GM12865 (cell line): ENCODE results near the gene PTPRE.

ENCODE experiments used
- DNase-seq: peaks from one replicate; pipeline ENCODE4 v3.0.0; 2010; ENCODE audit warnings: low read depth
- H3K4me3 ChIP-seq: 2 replicates; pipeline ENCODE4 v1.5.1; 2011; ENCODE audit warnings: mild to moderate bottlenecking, low read depth, low read length, control low read depth
- CTCF ChIP-seq: IDR thresholded peaks from 2 replicates; pipeline ENCODE4 v1.5.1; 2011; ENCODE audit warnings: low read length, control low read depth, low read depth, inconsistent platforms; ENCODE audit not compliant: insufficient read depth; ENCODE audit errors: missing control alignments

The PTPRE gene

GRCh38 chr10:127911218-127911866 is 4.4 kb downstream of the PTPRE start:
- no peak overlapping the region for H3K4me3 ChIP-seq
- no peak for DNase-seq
- TF ChIP-seq CTCF = no peak

GRCh38 chr10:127911867-127912257 is 5.0 kb downstream of the PTPRE start:
- H3K4me3 ChIP-seq = no peak overlapping the region
- no peak for DNase-seq
- no peak for TF ChIP-seq CTCF

GRCh38 chr10:127912607-127913367 is 5.9 kb downstream of the PTPRE start:
- TF ChIP-seq CTCF = no peak
- no peak for DNase-seq
- no peak overlapping the region for H3K4me3 ChIP-seq

- no peak for DNase-seq
- TF ChIP-seq CTCF = no peak
- no peak overlapping the region for H3K4me3 ChIP-seq
Observed at GRCh38 chr10:127913368-127913759, 6.5 kb downstream of the PTPRE start.

- H3K4me3 ChIP-seq = no peak overlapping the region
- DNase-seq = no peak
- no peak for TF ChIP-seq CTCF
Observed at GRCh38 chr10:127915324-127915723, 8.4 kb downstream of the PTPRE start.

- no peak overlapping the region for H3K4me3 ChIP-seq
- no peak for TF ChIP-seq CTCF
- no peak for DNase-seq
Observed at GRCh38 chr10:127916826-127917225, 9.9 kb downstream of the PTPRE start.
